IMR-90 (cell line): ENCODE data around the gene DNAJC12. TPM values are rescaled to one million over a fixed set of nuclear protein-coding genes. Genes with fewer than 3 reads are reported as not detected.

Experiments used
- ATAC-seq: fragments of 200-7000 bp; cut with Tn5 transposase; 2 replicates; pipeline ENCODE4 v1.9.1; 2020; ENCODE audit warnings: low read depth, mild to moderate bottlenecking, moderate library complexity
- BruUV-seq: library from RNA; stranded (reverse); fragments of 400-500 nt; replicated peaks from 2 replicates; lab custom pipeline; 2021; lab: Mats Ljungman, UMichigan
- CTCF ChIA-PET: fragments of 300-600 bp; formaldehyde crosslinking; extraction: SDS; loops from one replicate; lab custom pipeline; 2021; ENCODE audit warnings: antibody characterized with exemption; lab: Yijun Ruan, JAX
- POLR2A ChIA-PET: fragments of 300-600 bp; sonication (Branson Sonifier 250); formaldehyde crosslinking; loops from one replicate; lab custom pipeline; 2022; ENCODE audit warnings: antibody characterized with exemption; ENCODE audit not compliant: unreplicated experiment; lab: Charles Lee
- DNase-seq: peaks from one replicate; pipeline ENCODE4 v3.0.0; 2013
- H2AFZ ChIP-seq: replicated peaks from 2 replicates; pipeline ENCODE3; 2013; ENCODE audit warnings: low read length, mild to moderate bottlenecking; ENCODE audit not compliant: poor library complexity
- H2AK5ac ChIP-seq: 2 replicates; pipeline ENCODE4 v1.6.1; 2013; ENCODE audit warnings: low read depth, low read length, inconsistent platforms
- H2AK9ac ChIP-seq: replicated peaks from 2 replicates; pipeline ENCODE3; 2013; ENCODE audit warnings: mild to moderate bottlenecking, low read depth, low read length, moderate library complexity; ENCODE audit not compliant: poor library complexity
- H2BK120ac ChIP-seq: 2 replicates; pipeline ENCODE4 v1.6.1; 2013; ENCODE audit warnings: low read depth, low read length, inconsistent platforms
- H2BK15ac ChIP-seq: 3 replicates; pipeline ENCODE4 v1.6.1; 2013; ENCODE audit warnings: low read depth, low read length, inconsistent platforms
- H2BK20ac ChIP-seq: 2 replicates; pipeline ENCODE4 v1.6.1; 2013; ENCODE audit warnings: low read depth, mild to moderate bottlenecking, inconsistent platforms, low read length, moderate library complexity
- H2BK5ac ChIP-seq: 2 replicates; pipeline ENCODE4 v1.6.1; 2013; ENCODE audit warnings: mild to moderate bottlenecking, low read depth, low read length, inconsistent platforms; ENCODE audit not compliant: poor library complexity, severe bottlenecking
- H3K14ac ChIP-seq: replicated peaks from 2 replicates; pipeline ENCODE4 v1.6.1; 2013; ENCODE audit warnings: low read depth, low read length, inconsistent platforms
- H3K18ac ChIP-seq: 2 replicates; pipeline ENCODE4 v1.6.1; 2013; ENCODE audit warnings: low read depth, low read length, control low read depth
- H3K23ac ChIP-seq: 2 replicates; pipeline ENCODE4 v1.6.1; 2013; ENCODE audit warnings: low read depth, low read length, inconsistent platforms
- H3K27ac ChIP-seq: 2 replicates; pipeline ENCODE4 v1.5.1; 2013; ENCODE audit warnings: mild to moderate bottlenecking, control low read depth, low read length; ENCODE audit not compliant: insufficient read depth
- H3K27me3 ChIP-seq: 2 replicates; pipeline ENCODE4 v1.6.1; 2013; ENCODE audit warnings: low read length; ENCODE audit not compliant: control insufficient read depth, insufficient read depth
- H3K36me3 ChIP-seq: 2 replicates; pipeline ENCODE4 v1.6.1; 2013; ENCODE audit warnings: low read length, mixed read lengths; ENCODE audit not compliant: control insufficient read depth, insufficient read depth
- H3K4ac ChIP-seq: 2 replicates; pipeline ENCODE4 v1.6.1; 2013; ENCODE audit warnings: low read depth, low read length, inconsistent platforms
- H3K4me1 ChIP-seq: 2 replicates; pipeline ENCODE4 v1.6.1; 2013; ENCODE audit warnings: low read length, mixed read lengths; ENCODE audit not compliant: control insufficient read depth, insufficient read depth
- H3K4me2 ChIP-seq: 2 replicates; pipeline ENCODE4 v1.6.1; 2013; ENCODE audit warnings: low read depth, mild to moderate bottlenecking, control low read depth, low read length, moderate library complexity
- H3K4me3 ChIP-seq: 2 replicates; pipeline ENCODE4 v1.5.1; 2013; ENCODE audit warnings: low read depth, mild to moderate bottlenecking, control low read depth, low read length, moderate library complexity; ENCODE audit not compliant: insufficient read depth
- H3K56ac ChIP-seq: 2 replicates; pipeline ENCODE4 v1.6.1; 2013; ENCODE audit warnings: low read length, inconsistent platforms; ENCODE audit not compliant: insufficient read depth; ENCODE audit errors: extremely low read depth
- H3K79me1 ChIP-seq, 2 experiments: 2 replicates each; pipeline ENCODE4 v1.6.1; 2013; ENCODE audit warnings: low read length in 2 of 2, inconsistent platforms in 1 of 2, low read depth in 1 of 2
- H3K9ac ChIP-seq: 2 replicates; pipeline ENCODE4 v1.6.1; 2013; ENCODE audit warnings: low read depth, low read length, control low read depth
- H3K9me1 ChIP-seq: 2 replicates; pipeline ENCODE4 v1.6.1; 2013; ENCODE audit warnings: low read length, inconsistent platforms; ENCODE audit not compliant: insufficient read depth
- H3K9me3 ChIP-seq: 2 replicates; pipeline ENCODE4 v1.6.1; 2013; ENCODE audit warnings: low read length; ENCODE audit not compliant: control insufficient read depth, insufficient read depth
- H4K20me1 ChIP-seq: 2 replicates; pipeline ENCODE4 v1.6.1; 2013; ENCODE audit warnings: low read length, inconsistent platforms; ENCODE audit not compliant: insufficient read depth
- H4K5ac ChIP-seq: 2 replicates; pipeline ENCODE4 v1.6.1; 2013; ENCODE audit warnings: mild to moderate bottlenecking, low read depth, low read length, control low read depth
- H4K8ac ChIP-seq, 2 experiments: 2 replicates each; pipeline ENCODE4 v1.6.1; 2013; ENCODE audit warnings: low read depth in 2 of 2, low read length in 2 of 2, control low read depth in 1 of 2, inconsistent platforms in 1 of 2
- H4K91ac ChIP-seq: 2 replicates; pipeline ENCODE4 v1.6.1; 2013; ENCODE audit warnings: low read depth, low read length, inconsistent platforms; ENCODE audit not compliant: insufficient read depth
- BHLHE40 ChIP-seq: fragments of 150-350 bp; IDR thresholded peaks from 2 replicates; pipeline ENCODE4 v1.6.1; 2016; ENCODE audit warnings: mild to moderate bottlenecking, low read depth, low read length
- CEBPB ChIP-seq: IDR thresholded peaks from 2 replicates; pipeline ENCODE4 v1.6.1; 2012; ENCODE audit warnings: low read depth, low read length, improper control_type of control experiment
- CHD1 ChIP-seq: IDR thresholded peaks from 2 replicates; pipeline ENCODE4 v1.6.1; 2012; ENCODE audit warnings: low read depth, low read length, improper control_type of control experiment
- CTCF ChIP-seq: conservative IDR thresholded peaks from 2 replicates; pipeline ENCODE4 v1.5.1; 2012; ENCODE audit warnings: mild to moderate bottlenecking, low read depth, low read length, improper control_type of control experiment
- ELK1 ChIP-seq: fragments of 150-350 bp; IDR thresholded peaks from 2 replicates; pipeline ENCODE4 v1.6.1; 2016; ENCODE audit warnings: low read depth, mild to moderate bottlenecking, low read length, moderate library complexity, borderline replicate concordance
- FOS ChIP-seq: fragments of 150-350 bp; IDR thresholded peaks from 2 replicates; pipeline ENCODE4 v1.6.1; 2016; ENCODE audit warnings: low read depth, low read length
- MAFK ChIP-seq: IDR thresholded peaks from 2 replicates; pipeline ENCODE4 v1.6.1; 2012; ENCODE audit warnings: low read depth, low read length, improper control_type of control experiment
- MAZ ChIP-seq: IDR thresholded peaks from 2 replicates; pipeline ENCODE4 v1.6.1; 2012; ENCODE audit warnings: low read depth, mild to moderate bottlenecking, low read length, improper control_type of control experiment, moderate library complexity, borderline replicate concordance
- MXI1 ChIP-seq: IDR thresholded peaks from 2 replicates; pipeline ENCODE4 v1.6.1; 2012; ENCODE audit warnings: low read depth, mild to moderate bottlenecking, low read length, moderate library complexity, borderline replicate concordance
- NFE2L2 ChIP-seq: fragments of 150-350 bp; IDR thresholded peaks from 2 replicates; pipeline ENCODE4 v1.6.1; 2016; ENCODE audit warnings: low read depth, mild to moderate bottlenecking, low read length
- POLR2A ChIP-seq: IDR thresholded peaks from 2 replicates; pipeline ENCODE4 v1.6.1; 2012; ENCODE audit warnings: mild to moderate bottlenecking, low read depth, low read length
- RAD21 ChIP-seq: IDR thresholded peaks from 2 replicates; pipeline ENCODE4 v1.6.1; 2012; ENCODE audit warnings: low read length, improper control_type of control experiment
- RCOR1 ChIP-seq: IDR thresholded peaks from 2 replicates; pipeline ENCODE4 v1.6.1; 2012; ENCODE audit warnings: mild to moderate bottlenecking, low read length, improper control_type of control experiment; ENCODE audit not compliant: insufficient replicate concordance
- RFX5 ChIP-seq: IDR thresholded peaks from 2 replicates; pipeline ENCODE4 v1.8.0; 2012; ENCODE audit warnings: low read depth, mild to moderate bottlenecking, low read length, moderate library complexity
- SMC3 ChIP-seq: fragments of 150-350 bp; IDR thresholded peaks from 2 replicates; pipeline ENCODE4 v1.6.1; 2016; ENCODE audit warnings: low read depth, mild to moderate bottlenecking, antibody characterized with exemption, low read length, moderate library complexity
- USF2 ChIP-seq: fragments of 150-350 bp; IDR thresholded peaks from 2 replicates; pipeline ENCODE4 v1.6.1; 2017; ENCODE audit warnings: mild to moderate bottlenecking, antibody characterized with exemption, low read length, low read depth
- WGBS, 2 experiments: methylation state at CpG; one replicate each; pipeline versions ENCODE4 v1.1.5 to v1.1.7; 2013; ENCODE audit warnings: missing lambda C conversion rate in 2 of 2; ENCODE audit not compliant: insufficient read length in 1 of 2; ENCODE audit errors: extremely low coverage in 2 of 2; 5-methylcytosine and 5-hydroxymethylcytosine counted together
- dilution Hi-C: fragments of 300-500 bp; cut with HindIII; formaldehyde crosslinking; loops from one replicate; pipeline ENCODE4 v1.14.3; 2018; ENCODE audit warnings: low sequenced_read_pairs; ENCODE audit not compliant: unreplicated experiment
- in situ Hi-C: fragments of 300-500 bp; cut with MboI; formaldehyde crosslinking; loops from 3 replicates; pipeline ENCODE4 v1.14.3; 2019; ENCODE audit warnings: low sequenced_read_pairs, inconsistent platforms, mixed read lengths
- intact Hi-C: fragments of 100-400 bp; cut with micrococcal nuclease; formaldehyde crosslinking; loops from 2 replicates; pipeline ENCODE4 v1.10.0; 2022
- polyA plus RNA-seq, 3 experiments: library from polyadenylated mRNA; depleted of rRNA; stranded (reverse); fragments of >200 nt; gene quantifications; 2 replicates each; pipeline ENCODE4 v1.2.3, GENCODE V29; 2012; ENCODE audit warnings: low replicate concordance in 1 of 3
- total RNA-seq: library from RNA; depleted of rRNA; stranded (reverse); fragments of >200 nt; gene quantifications from 2 replicates; pipeline ENCODE4 v1.2.3, GENCODE V29; 2012

Gene DNAJC12
- total and polyA plus RNA-seq, 2 of the 4 experiments (the other 2 are of a cell fraction), result 2.3 to 2.9 TPM

- H3K14ac ChIP-seq, result no peak overlapping the region
- no peaks in the 10 kb centered on the region for H3K9me3 ChIP-seq
- ChIA-PET POLR2A (no interaction called here), CTCF (no interaction called here)
- no peak overlapping the region for H4K8ac ChIP-seq
- H2BK20ac ChIP-seq, result no peak overlapping the region
- no peak overlapping the region for H2AFZ ChIP-seq
- no peaks in the 10 kb centered on the region; the same call in 1 of the 2 replicates for H3K27me3 ChIP-seq
- H3K56ac ChIP-seq, result no peak overlapping the region
- ATAC-seq (no peak; the same call in 1 of the 2 replicates), DNase-seq (no peak)
- no CpG with 5 or more reads among the region's 10 CpGs for WGBS, 2 experiments
- no peak overlapping the region for H3K4ac ChIP-seq
- intact Hi-C loops (no loop called here), dilution Hi-C loops (no loop called here), in situ Hi-C loops (no loop called here)
- no peak overlapping the region for H3K18ac ChIP-seq
- H3K9me1 ChIP-seq, result no peaks in the 10 kb centered on the region
- no peaks in the 10 kb centered on the region for H3K4me1 ChIP-seq
- no peak overlapping the region for H2BK5ac ChIP-seq
- H2BK120ac ChIP-seq, result no peak overlapping the region
- no peaks in the 10 kb centered on the region for H3K79me1 ChIP-seq
- H4K20me1 ChIP-seq, result no peaks in the 10 kb centered on the region
- BruUV-seq, result no TSS peak
- no peak overlapping the region for H2AK5ac ChIP-seq
- TF ChIP-seq CTCF (no peak), MAZ (no peak), ELK1 (no peak), POLR2A (no peak), SMC3 (no peak), USF2 (no peak), FOS (no peak), RCOR1 (no peak), MAFK (no peak), CHD1 (no peak), MXI1 (no peak), RFX5 (no peak), RAD21 (no peak), NFE2L2 (no peak), BHLHE40 (no peak), CEBPB (no peak)
- H3K4me2 ChIP-seq, result no peak overlapping the region
- no peak overlapping the region for H3K27ac ChIP-seq
- H3K9ac ChIP-seq, result no peak overlapping the region
- no peak overlapping the region for H3K23ac ChIP-seq
- H4K91ac ChIP-seq, result no peak overlapping the region
- H3K4me3 ChIP-seq, result no peak overlapping the region
- H2AK9ac ChIP-seq, result no peak overlapping the region
- no peak overlapping the region for H4K5ac ChIP-seq
- H3K36me3 ChIP-seq, result no peaks in the 10 kb centered on the region
- H2BK15ac ChIP-seq, result no peak overlapping the region
Measured at GRCh38 chr10:67802767-67803538, 35.0 kb downstream of the DNAJC12 start.
